K562 (cell line): Measurements from ENCODE around the gene SAT1. TPM values are rescaled to one million over a fixed set of nuclear protein-coding genes. Genes with fewer than 3 reads are reported as not detected.

Source experiments
- ATAC-seq: fragments of 200-7000 bp; cut with Tn5 transposase; 3 replicates; pipeline ENCODE4 v1.9.1; 2020; ENCODE audit warnings: moderate library complexity
- BruUV-seq: library from RNA; stranded (reverse); fragments of 400-500 nt; replicated peaks from 2 replicates; lab custom pipeline; 2021; lab: Mats Ljungman, UMichigan
- CTCF ChIA-PET: fragments of 300-600 bp; formaldehyde crosslinking; extraction: SDS; loops from one replicate; lab custom pipeline; 2021; ENCODE audit warnings: low intra/inter-chr PET ratio; lab: Yijun Ruan, JAX
- POLR2A ChIA-PET: fragments of 300-600, 350-650 bp; sonication (Branson Sonifier 250); formaldehyde crosslinking; extraction: SDS; loops from one replicate; lab custom pipeline; 2021; ENCODE audit warnings: antibody characterized with exemption, inconsistent platforms; lab: Yijun Ruan, JAX
- DNase-seq, 4 experiments: peaks; one replicate each; pipeline versions ENCODE4 v3.0.0 to v3.0.0-alpha.2; 2011 to 2018; ENCODE audit warnings: low spot score in 3 of 4, mixed read lengths in 3 of 4; ENCODE audit errors: extremely low read depth in 1 of 4
- FAIRE-seq: peaks from 2 replicates; lab custom pipeline; 2011; peaks lifted over from hg19 to GRCh38; lab: Jason Lieb, UNC
- H2AFZ ChIP-seq: 2 replicates; pipeline ENCODE4 v1.6.0; 2011; ENCODE audit warnings: low read depth, low read length, control low read depth, inconsistent platforms
- H3K27ac ChIP-seq: fragments of 200-600 bp; 3 replicates; pipeline ENCODE4 v1.8.0; 2011; ENCODE audit warnings: low read depth, mild to moderate bottlenecking, control low read depth, inconsistent platforms, low read length, moderate library complexity, mixed read lengths; ENCODE audit errors: extremely low read depth
- H3K27me3 ChIP-seq, 2 experiments: fragments of 300-600 bp in 1 of 2; 2 replicates in 1 of 2; 3 replicates in 1 of 2; pipeline versions ENCODE4 v1.6.0 to v1.8.0; 2011; ENCODE audit warnings: inconsistent platforms in 2 of 2, low read length in 2 of 2, mild to moderate bottlenecking in 1 of 2, mixed read lengths in 1 of 2, moderate library complexity in 1 of 2; ENCODE audit not compliant: control insufficient read depth in 2 of 2, insufficient read depth in 2 of 2
- H3K36me3 ChIP-seq: fragments of 300-600 bp; 3 replicates; pipeline ENCODE4 v1.8.0; 2011; ENCODE audit warnings: mild to moderate bottlenecking, low read length, inconsistent platforms; ENCODE audit not compliant: control insufficient read depth, insufficient read depth
- H3K4me1 ChIP-seq, 2 experiments: fragments of 200-600 bp in 1 of 2; replicated peaks in 1 of 2; 2 replicates in 1 of 2; 3 replicates in 1 of 2; pipeline versions ENCODE4 v1.5.1 to v1.8.0; 2011; ENCODE audit warnings: inconsistent platforms in 2 of 2, low read length in 2 of 2, mild to moderate bottlenecking in 1 of 2, mixed read lengths in 1 of 2, moderate library complexity in 1 of 2; ENCODE audit not compliant: control insufficient read depth in 2 of 2, insufficient read depth in 2 of 2
- H3K4me2 ChIP-seq: 2 replicates; pipeline ENCODE4 v1.6.1; 2011; ENCODE audit warnings: low read length, control low read depth, inconsistent platforms, mixed read lengths; ENCODE audit not compliant: insufficient read depth
- H3K4me3 ChIP-seq: fragments of 200-600 bp; sonication (generic), shearing (Covaris generic); 2 replicates; pipeline ENCODE4 v1.5.1; 2016; ENCODE audit warnings: control low read depth, inconsistent platforms
- H3K79me2 ChIP-seq: fragments of 200-600 bp; 3 replicates; pipeline ENCODE4 v1.8.0; 2011; ENCODE audit warnings: low read length, inconsistent platforms; ENCODE audit not compliant: control insufficient read depth, insufficient read depth
- H3K9ac ChIP-seq, 2 experiments: 2 replicates each; pipeline versions ENCODE4 v1.6.0 to v1.6.1; 2011; ENCODE audit warnings: low read depth in 2 of 2, low read length in 2 of 2, control low read depth in 1 of 2, inconsistent platforms in 1 of 2, mild to moderate bottlenecking in 1 of 2, mixed read lengths in 1 of 2; ENCODE audit not compliant: insufficient read depth in 1 of 2
- H3K9me1 ChIP-seq: one replicate; pipeline ENCODE4 v1.6.0; 2011; ENCODE audit warnings: inconsistent platforms, mild to moderate bottlenecking, low read length, moderate library complexity; ENCODE audit not compliant: control insufficient read depth, insufficient read depth
- H3K9me3 ChIP-seq: replicated peaks from 2 replicates; pipeline ENCODE4 v1.5.1; 2011; ENCODE audit warnings: low read depth, low read length, inconsistent platforms; ENCODE audit not compliant: control insufficient read depth, insufficient read depth
- H4K20me1 ChIP-seq: replicated peaks from 2 replicates; pipeline ENCODE4 v1.6.1; 2011; ENCODE audit warnings: low read length, inconsistent platforms, mixed read lengths; ENCODE audit not compliant: control insufficient read depth, insufficient read depth
- FIP1L1 ChIP-seq: fragments of 200-400 bp; formaldehyde crosslinking; IDR thresholded peaks from 2 replicates; pipeline ENCODE4 v1.6.1; 2018; ENCODE audit warnings: mild to moderate bottlenecking, low read depth, low read length; ENCODE audit not compliant: poor library complexity, severe bottlenecking
- KDM5B ChIP-seq: fragments of 200-600 bp; sonication (generic); IDR thresholded peaks from 2 replicates; pipeline ENCODE4 v1.6.1; 2012; ENCODE audit warnings: low read depth, mild to moderate bottlenecking, moderate library complexity, low read length, control low read depth, inconsistent platforms; ENCODE audit not compliant: insufficient replicate concordance
- ZZZ3 ChIP-seq: fragments of 450-650 bp; IDR thresholded peaks from 2 replicates; pipeline ENCODE4 v1.6.1; 2016; ENCODE audit warnings: antibody characterized with exemption, mild to moderate bottlenecking, moderate library complexity
- WGBS: fragments of 100-300 bp; shearing (Covaris generic); methylation state at CpG from one replicate; pipeline ENCODE4 v1.1.6; 2016; ENCODE audit warnings: low coverage, mixed read lengths; ENCODE audit not compliant: insufficient coverage; ENCODE audit errors: missing lambda C conversion rate; 5-methylcytosine and 5-hydroxymethylcytosine counted together
- in situ Hi-C: fragments of 300-500 bp; cut with MboI; formaldehyde crosslinking; loops from 4 replicates; pipeline ENCODE4 v1.15.0; 2018; ENCODE audit warnings: inconsistent platforms, mixed read lengths
- intact Hi-C: fragments of 100-400 bp; cut with micrococcal nuclease; formaldehyde crosslinking; loops from 2 replicates; pipeline ENCODE4 v1.14.2; 2022
- polyA plus RNA-seq, 8 experiments: library from polyadenylated mRNA; depleted of rRNA in 4 of 8; stranded (reverse) in 5 of 8; unstranded in 3 of 8; fragments of >200 nt; fragmentation: Nextera tagmentation in 2 of 8; fragmentation: Illumina TruSeq in 1 of 8; extraction: Ambion mirVana in 2 of 8; extraction: Trizol in 1 of 8; gene quantifications; 2 replicates each; pipeline versions ENCODE4 v1.2.1 to v1.2.3, GENCODE V29; 2011 to 2014; ENCODE audit warnings: inconsistent platforms in 1 of 8, missing spikeins in 1 of 8
- total RNA-seq, 7 experiments: library from RNA; depleted of rRNA in 6 of 7; stranded (reverse); fragments of >200 nt in 6 of 7; fragmentation: Illumina TruSeq in 2 of 7; extraction: Trizol in 2 of 7; gene quantifications; 2 replicates each; pipeline versions ENCODE4 v1.2.1 to v1.2.3, GENCODE V29; 2011 to 2021; ENCODE audit warnings: low replicate concordance in 1 of 7
- TF ChIP-seq, protein P1 (sequence below), 3 experiments: fragments of 200-800 bp in 1 of 3; fragments of 250-450 bp in 1 of 3; fragments of 450-650 bp in 1 of 3; sonication (Bioruptor Pico) in 1 of 3; sonication (Bioruptor generic) in 1 of 3; formaldehyde crosslinking in 1 of 3; IDR thresholded peaks; 2 replicates each; pipeline versions ENCODE4 v1.6.1 to v1.8.0; 2016 to 2022; ENCODE audit warnings: mild to moderate bottlenecking in 2 of 3, missing genetic modification characterization in 2 of 3, missing compliant biosample characterization in 1 of 3, moderate library complexity in 1 of 3
- TF ChIP-seq, protein P2 (sequence below): fragments of 250-450 bp; sonication (Bioruptor Pico); IDR thresholded peaks from 2 replicates; pipeline ENCODE4 v1.8.0; 2022; ENCODE audit warnings: moderate library complexity, mild to moderate bottlenecking, inconsistent platforms
- TF ChIP-seq, protein P3 (sequence below): fragments of 450-650 bp; IDR thresholded peaks from 2 replicates; pipeline ENCODE4 v1.6.1; 2016
- TF ChIP-seq, protein P4 (sequence below): fragments of 250-450 bp; sonication (Bioruptor Pico); IDR thresholded peaks from 2 replicates; pipeline ENCODE4 v1.4.0; 2020; ENCODE audit warnings: mild to moderate bottlenecking, moderate library complexity
- TF ChIP-seq, protein P5 (sequence below), 2 experiments: fragments of 450-650 bp; conservative IDR thresholded peaks; 2 replicates each; pipeline ENCODE4 v1.6.1; 2017; ENCODE audit warnings: mild to moderate bottlenecking in 2 of 2, moderate library complexity in 2 of 2

Gene SAT1
- total and polyA plus RNA-seq, 9 of the 15 experiments (the other 6 are each of a cell fraction or from before 2014, with no cell fraction given): 47.4 to 194 (median 74.1) TPM

- in situ Hi-C loops: no loop called here
- ATAC-seq: no peak
- no TSS peak for BruUV-seq
- ChIA-PET POLR2A (interaction anchor here (0.9 kb wide), 1 partner anchor 11 kb away, joined by 3 read pairs; no protein-coding TSS in a partner anchor), CTCF (interaction anchor here (0.7 kb wide), 1 partner anchor 1241 kb away, joined by 3 read pairs; no protein-coding TSS in a partner anchor)
- Histone ChIP-seq H3K4me2 (no peak overlapping the region), H3K27ac (no peak overlapping the region), H3K27me3 (no peaks in the 10 kb centered on the region), H2AFZ (no peak overlapping the region), H3K79me2 (no peaks in the 10 kb centered on the region), H4K20me1 (no peaks in the 10 kb centered on the region), H3K4me3 (no peak overlapping the region), H3K9me1 (no peaks in the 10 kb centered on the region), H3K9ac (no peak overlapping the region), H3K36me3 (no peaks in the 10 kb centered on the region), H3K9me3 (no peaks in the 10 kb centered on the region), H3K4me1 (peaks cover 3 to 4% of the 10 kb centered on the region in 2 experiments; a peak in 3 of 5 replicates)
- TF ChIP-seq FIP1L1: no peak
- TF ChIP-seq, protein P1, sequence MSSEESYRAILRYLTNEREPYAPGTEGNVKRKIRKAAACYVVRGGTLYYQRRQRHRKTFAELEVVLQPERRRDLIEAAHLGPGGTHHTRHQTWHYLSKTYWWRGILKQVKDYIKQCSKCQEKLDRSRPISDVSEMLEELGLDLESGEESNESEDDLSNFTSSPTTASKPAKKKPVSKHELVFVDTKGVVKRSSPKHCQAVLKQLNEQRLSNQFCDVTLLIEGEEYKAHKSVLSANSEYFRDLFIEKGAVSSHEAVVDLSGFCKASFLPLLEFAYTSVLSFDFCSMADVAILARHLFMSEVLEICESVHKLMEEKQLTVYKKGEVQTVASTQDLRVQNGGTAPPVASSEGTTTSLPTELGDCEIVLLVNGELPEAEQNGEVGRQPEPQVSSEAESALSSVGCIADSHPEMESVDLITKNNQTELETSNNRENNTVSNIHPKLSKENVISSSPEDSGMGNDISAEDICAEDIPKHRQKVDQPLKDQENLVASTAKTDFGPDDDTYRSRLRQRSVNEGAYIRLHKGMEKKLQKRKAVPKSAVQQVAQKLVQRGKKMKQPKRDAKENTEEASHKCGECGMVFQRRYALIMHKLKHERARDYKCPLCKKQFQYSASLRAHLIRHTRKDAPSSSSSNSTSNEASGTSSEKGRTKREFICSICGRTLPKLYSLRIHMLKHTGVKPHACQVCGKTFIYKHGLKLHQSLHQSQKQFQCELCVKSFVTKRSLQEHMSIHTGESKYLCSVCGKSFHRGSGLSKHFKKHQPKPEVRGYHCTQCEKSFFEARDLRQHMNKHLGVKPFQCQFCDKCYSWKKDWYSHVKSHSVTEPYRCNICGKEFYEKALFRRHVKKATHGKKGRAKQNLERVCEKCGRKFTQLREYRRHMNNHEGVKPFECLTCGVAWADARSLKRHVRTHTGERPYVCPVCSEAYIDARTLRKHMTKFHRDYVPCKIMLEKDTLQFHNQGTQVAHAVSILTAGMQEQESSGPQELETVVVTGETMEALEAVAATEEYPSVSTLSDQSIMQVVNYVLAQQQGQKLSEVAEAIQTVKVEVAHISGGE (CRISPR knock-in tag; IDR thresholded peaks at IDR 0.05): no peak
- TF ChIP-seq KDM5B: no peak
- TF ChIP-seq, protein P2, sequence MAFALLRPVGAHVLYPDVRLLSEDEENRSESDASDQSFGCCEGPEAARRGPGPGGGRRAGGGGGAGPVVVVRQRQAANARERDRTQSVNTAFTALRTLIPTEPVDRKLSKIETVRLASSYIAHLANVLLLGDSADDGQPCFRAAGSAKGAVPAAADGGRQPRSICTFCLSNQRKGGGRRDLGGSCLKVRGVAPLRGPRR (CRISPR knock-in tag): no peak
- TF ChIP-seq, protein P3, sequence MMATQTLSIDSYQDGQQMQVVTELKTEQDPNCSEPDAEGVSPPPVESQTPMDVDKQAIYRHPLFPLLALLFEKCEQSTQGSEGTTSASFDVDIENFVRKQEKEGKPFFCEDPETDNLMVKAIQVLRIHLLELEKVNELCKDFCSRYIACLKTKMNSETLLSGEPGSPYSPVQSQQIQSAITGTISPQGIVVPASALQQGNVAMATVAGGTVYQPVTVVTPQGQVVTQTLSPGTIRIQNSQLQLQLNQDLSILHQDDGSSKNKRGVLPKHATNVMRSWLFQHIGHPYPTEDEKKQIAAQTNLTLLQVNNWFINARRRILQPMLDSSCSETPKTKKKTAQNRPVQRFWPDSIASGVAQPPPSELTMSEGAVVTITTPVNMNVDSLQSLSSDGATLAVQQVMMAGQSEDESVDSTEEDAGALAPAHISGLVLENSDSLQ: no peak
- TF ChIP-seq, protein P4, sequence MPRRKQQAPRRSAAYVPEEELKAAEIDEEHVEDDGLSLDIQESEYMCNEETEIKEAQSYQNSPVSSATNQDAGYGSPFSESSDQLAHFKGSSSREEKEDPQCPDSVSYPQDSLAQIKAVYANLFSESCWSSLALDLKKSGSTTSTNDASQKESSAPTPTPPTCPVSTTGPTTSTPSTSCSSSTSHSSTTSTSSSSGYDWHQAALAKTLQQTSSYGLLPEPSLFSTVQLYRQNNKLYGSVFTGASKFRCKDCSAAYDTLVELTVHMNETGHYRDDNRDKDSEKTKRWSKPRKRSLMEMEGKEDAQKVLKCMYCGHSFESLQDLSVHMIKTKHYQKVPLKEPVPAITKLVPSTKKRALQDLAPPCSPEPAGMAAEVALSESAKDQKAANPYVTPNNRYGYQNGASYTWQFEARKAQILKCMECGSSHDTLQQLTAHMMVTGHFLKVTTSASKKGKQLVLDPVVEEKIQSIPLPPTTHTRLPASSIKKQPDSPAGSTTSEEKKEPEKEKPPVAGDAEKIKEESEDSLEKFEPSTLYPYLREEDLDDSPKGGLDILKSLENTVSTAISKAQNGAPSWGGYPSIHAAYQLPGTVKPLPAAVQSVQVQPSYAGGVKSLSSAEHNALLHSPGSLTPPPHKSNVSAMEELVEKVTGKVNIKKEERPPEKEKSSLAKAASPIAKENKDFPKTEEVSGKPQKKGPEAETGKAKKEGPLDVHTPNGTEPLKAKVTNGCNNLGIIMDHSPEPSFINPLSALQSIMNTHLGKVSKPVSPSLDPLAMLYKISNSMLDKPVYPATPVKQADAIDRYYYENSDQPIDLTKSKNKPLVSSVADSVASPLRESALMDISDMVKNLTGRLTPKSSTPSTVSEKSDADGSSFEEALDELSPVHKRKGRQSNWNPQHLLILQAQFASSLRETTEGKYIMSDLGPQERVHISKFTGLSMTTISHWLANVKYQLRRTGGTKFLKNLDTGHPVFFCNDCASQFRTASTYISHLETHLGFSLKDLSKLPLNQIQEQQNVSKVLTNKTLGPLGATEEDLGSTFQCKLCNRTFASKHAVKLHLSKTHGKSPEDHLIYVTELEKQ: no peak
- TF ChIP-seq ZZZ3: no peak
- TF ChIP-seq, protein P5, sequence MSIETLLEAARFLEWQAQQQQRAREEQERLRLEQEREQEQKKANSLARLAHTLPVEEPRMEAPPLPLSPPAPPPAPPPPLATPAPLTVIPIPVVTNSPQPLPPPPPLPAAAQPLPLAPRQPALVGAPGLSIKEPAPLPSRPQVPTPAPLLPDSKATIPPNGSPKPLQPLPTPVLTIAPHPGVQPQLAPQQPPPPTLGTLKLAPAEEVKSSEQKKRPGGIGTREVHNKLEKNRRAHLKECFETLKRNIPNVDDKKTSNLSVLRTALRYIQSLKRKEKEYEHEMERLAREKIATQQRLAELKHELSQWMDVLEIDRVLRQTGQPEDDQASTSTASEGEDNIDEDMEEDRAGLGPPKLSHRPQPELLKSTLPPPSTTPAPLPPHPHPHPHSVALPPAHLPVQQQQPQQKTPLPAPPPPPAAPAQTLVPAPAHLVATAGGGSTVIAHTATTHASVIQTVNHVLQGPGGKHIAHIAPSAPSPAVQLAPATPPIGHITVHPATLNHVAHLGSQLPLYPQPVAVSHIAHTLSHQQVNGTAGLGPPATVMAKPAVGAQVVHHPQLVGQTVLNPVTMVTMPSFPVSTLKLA (conservative IDR thresholded peaks at IDR 0.05): no peak
- 49% methylated on average over 6 of the region's 6 CpGs for WGBS
- no peak for FAIRE-seq
- intact Hi-C loops: no loop called here
- no peak for DNase-seq
Measured at GRCh38 chrX:23811656-23812055, 28.7 kb downstream of the SAT1 start.
